ENCODE data around the gene ARRB1. TPM values are rescaled to one million over a fixed set of nuclear protein-coding genes. Genes with fewer than 3 reads are reported as not detected.

ARRB1 gene
- total and polyA plus RNA-seq, 9 of the 15 experiments (the other 6 are each of a cell fraction or from before 2014, with no cell fraction given) = 6.6 to 45.4 (median 28.5) TPM

GRCh38 chr11:75280227-75280701 is 71.2 kb downstream of the ARRB1 start (continued):
- peak; percentile 88 to 94 (median 90) for TF ChIP-seq CTCF (IDR thresholded peaks at IDR 0.05 in 2 of 3, conservative IDR thresholded peaks at IDR 0.05 in 1 of 3; ENCODE audit: insufficient read depth in 2 of 3, low read depth in 1 of 3, low read length in 3 of 3)
- TF ChIP-seq PCBP2 (IDR thresholded peaks at IDR 0.05; ENCODE audit: low read depth, low read length, poor library complexity, severe bottlenecking) = no peak
- TF ChIP-seq TFAP4 (CRISPR knock-in tag; IDR thresholded peaks at IDR 0.05; ENCODE audit: borderline replicate concordance) = peak; percentile 69; the same call in 1 of the 2 replicates
- TF ChIP-seq RCOR1 (IDR thresholded peaks at IDR 0.05; ENCODE audit: borderline replicate concordance in 1 of 2, low read depth in 2 of 2, low read length in 2 of 2) = 0 out of 4 replicates have a peak, but pooled peaks of 1 of the 2 experiments have one; percentile 27
- TF ChIP-seq CTBP1 (IDR thresholded peaks at IDR 0.05; ENCODE audit: borderline replicate concordance) = peak; percentile 69; the same call in 1 of the 2 replicates
- no peak for TF ChIP-seq ZNF140 (CRISPR knock-in tag; IDR thresholded peaks at IDR 0.05)
- TF ChIP-seq HDGF (IDR thresholded peaks at IDR 0.05) = 0 out of 2 replicates have a peak, but pooled peaks have one; percentile 41
- peak; percentile 27; the same call in 1 of the 2 replicates for TF ChIP-seq JUND (IDR thresholded peaks at IDR 0.05; ENCODE audit: borderline replicate concordance, low read depth, low read length)
- no peak for TF ChIP-seq JUND (tag; IDR thresholded peaks at IDR 0.05; ENCODE audit: borderline replicate concordance, low read depth, low read length)
- peak; percentile 65 for TF ChIP-seq DEAF1 (CRISPR knock-in tag; IDR thresholded peaks at IDR 0.05)
- TF ChIP-seq ZNF324 (CRISPR knock-in tag; IDR thresholded peaks at IDR 0.05) = no peak
